ENCODE results near the gene IPO9.
"Not testable (repeated sequence)": the region's sequence is repeated elsewhere in the genome, so short reads cannot be mapped to it uniquely, and the experiment has no call there.

The IPO9 gene

GRCh38 chr1:201889090-201889968, 60.4 kb downstream of the IPO9 start:
- DNase-seq, result no peak

GRCh38 chr1:201890223-201890622, 61.3 kb downstream of the IPO9 start:
- no peak for DNase-seq

- no peak for DNase-seq
Observed at GRCh38 chr1:201890806-201891450, 62.0 kb downstream of the IPO9 start.

GRCh38 chr1:201891451-201892045, 62.6 kb downstream of the IPO9 start:
- no peak for DNase-seq

GRCh38 chr1:201892211-201892610, 63.3 kb downstream of the IPO9 start:
- no peak for DNase-seq

- DNase-seq, result no peak
Observed at GRCh38 chr1:201893431-201893830, 64.5 kb downstream of the IPO9 start.

GRCh38 chr1:201894343-201895119, 65.6 kb downstream of the IPO9 start:
- DNase-seq, result no peak

- DNase-seq, result no peak
Observed at GRCh38 chr1:201895120-201895665, 66.2 kb downstream of the IPO9 start.

- peak; percentile 80 to 82 for DNase-seq
Observed at GRCh38 chr1:201895913-201896807, 67.2 kb downstream of the IPO9 start.

- no peak for DNase-seq
Observed at GRCh38 chr1:201896951-201897391, 68.0 kb downstream of the IPO9 start.

- no peak for DNase-seq
Observed at GRCh38 chr1:201898240-201898894, 69.4 kb downstream of the IPO9 start.

- DNase-seq, result no peak
Observed at GRCh38 chr1:201898992-201899391, 70.0 kb downstream of the IPO9 start.

- no peak for DNase-seq
Observed at GRCh38 chr1:201899683-201900429, 70.9 kb downstream of the IPO9 start.

- no peak for DNase-seq
Observed at GRCh38 chr1:201900476-201900875, 71.5 kb downstream of the IPO9 start.

- DNase-seq, result not testable (repeated sequence)
Observed at GRCh38 chr1:201901036-201901435, 72.1 kb downstream of the IPO9 start.

GRCh38 chr1:201902198-201902597, 73.2 kb downstream of the IPO9 start:
- DNase-seq, result no peak

GRCh38 chr1:201903135-201903534, 74.2 kb downstream of the IPO9 start:
- DNase-seq, result no peak

GRCh38 chr1:201904579-201904978, 75.6 kb downstream of the IPO9 start:
- no peak for DNase-seq

GRCh38 chr1:201905234-201905890, 76.4 kb downstream of the IPO9 start:
- no peak for DNase-seq

GRCh38 chr1:201906336-201906735, 77.4 kb downstream of the IPO9 start:
- no peak for DNase-seq
